K562 (cell line): ENCODE data around the gene ADRA2A. TPM values are rescaled to one million over a fixed set of nuclear protein-coding genes. Genes with fewer than 3 reads are reported as not detected.

Source experiments
- ATAC-seq: fragments of 200-7000 bp; cut with Tn5 transposase; 3 replicates; pipeline ENCODE4 v1.9.1; 2020; ENCODE audit warnings: moderate library complexity
- BruUV-seq: library from RNA; stranded (reverse); fragments of 400-500 nt; replicated peaks from 2 replicates; lab custom pipeline; 2021; lab: Mats Ljungman, UMichigan
- CTCF ChIA-PET: fragments of 300-600 bp; formaldehyde crosslinking; extraction: SDS; loops from one replicate; lab custom pipeline; 2021; ENCODE audit warnings: low intra/inter-chr PET ratio; lab: Yijun Ruan, JAX
- POLR2A ChIA-PET: fragments of 300-600, 350-650 bp; sonication (Branson Sonifier 250); formaldehyde crosslinking; extraction: SDS; loops from one replicate; lab custom pipeline; 2021; ENCODE audit warnings: antibody characterized with exemption, inconsistent platforms; lab: Yijun Ruan, JAX
- DNase-seq, 4 experiments: peaks; one replicate each; pipeline versions ENCODE4 v3.0.0 to v3.0.0-alpha.2; 2011 to 2018; ENCODE audit warnings: low spot score in 3 of 4, mixed read lengths in 3 of 4; ENCODE audit errors: extremely low read depth in 1 of 4
- FAIRE-seq: peaks from 2 replicates; lab custom pipeline; 2011; peaks lifted over from hg19 to GRCh38; lab: Jason Lieb, UNC
- H2AFZ ChIP-seq: 2 replicates; pipeline ENCODE4 v1.6.0; 2011; ENCODE audit warnings: low read depth, low read length, control low read depth, inconsistent platforms
- H3K27ac ChIP-seq: fragments of 200-600 bp; 3 replicates; pipeline ENCODE4 v1.8.0; 2011; ENCODE audit warnings: low read depth, mild to moderate bottlenecking, control low read depth, inconsistent platforms, low read length, moderate library complexity, mixed read lengths; ENCODE audit errors: extremely low read depth
- H3K27me3 ChIP-seq, 2 experiments: fragments of 300-600 bp in 1 of 2; 2 replicates in 1 of 2; 3 replicates in 1 of 2; pipeline versions ENCODE4 v1.6.0 to v1.8.0; 2011; ENCODE audit warnings: inconsistent platforms in 2 of 2, low read length in 2 of 2, mild to moderate bottlenecking in 1 of 2, mixed read lengths in 1 of 2, moderate library complexity in 1 of 2; ENCODE audit not compliant: control insufficient read depth in 2 of 2, insufficient read depth in 2 of 2
- H3K36me3 ChIP-seq: fragments of 300-600 bp; 3 replicates; pipeline ENCODE4 v1.8.0; 2011; ENCODE audit warnings: mild to moderate bottlenecking, low read length, inconsistent platforms; ENCODE audit not compliant: control insufficient read depth, insufficient read depth
- H3K4me1 ChIP-seq, 2 experiments: fragments of 200-600 bp in 1 of 2; replicated peaks in 1 of 2; 2 replicates in 1 of 2; 3 replicates in 1 of 2; pipeline versions ENCODE4 v1.5.1 to v1.8.0; 2011; ENCODE audit warnings: inconsistent platforms in 2 of 2, low read length in 2 of 2, mild to moderate bottlenecking in 1 of 2, mixed read lengths in 1 of 2, moderate library complexity in 1 of 2; ENCODE audit not compliant: control insufficient read depth in 2 of 2, insufficient read depth in 2 of 2
- H3K4me2 ChIP-seq: 2 replicates; pipeline ENCODE4 v1.6.1; 2011; ENCODE audit warnings: low read length, control low read depth, inconsistent platforms, mixed read lengths; ENCODE audit not compliant: insufficient read depth
- H3K4me3 ChIP-seq: fragments of 200-600 bp; sonication (generic), shearing (Covaris generic); 2 replicates; pipeline ENCODE4 v1.5.1; 2016; ENCODE audit warnings: control low read depth, inconsistent platforms
- H3K79me2 ChIP-seq: fragments of 200-600 bp; 3 replicates; pipeline ENCODE4 v1.8.0; 2011; ENCODE audit warnings: low read length, inconsistent platforms; ENCODE audit not compliant: control insufficient read depth, insufficient read depth
- H3K9ac ChIP-seq, 2 experiments: 2 replicates each; pipeline versions ENCODE4 v1.6.0 to v1.6.1; 2011; ENCODE audit warnings: low read depth in 2 of 2, low read length in 2 of 2, control low read depth in 1 of 2, inconsistent platforms in 1 of 2, mild to moderate bottlenecking in 1 of 2, mixed read lengths in 1 of 2; ENCODE audit not compliant: insufficient read depth in 1 of 2
- H3K9me1 ChIP-seq: one replicate; pipeline ENCODE4 v1.6.0; 2011; ENCODE audit warnings: inconsistent platforms, mild to moderate bottlenecking, low read length, moderate library complexity; ENCODE audit not compliant: control insufficient read depth, insufficient read depth
- H3K9me3 ChIP-seq: replicated peaks from 2 replicates; pipeline ENCODE4 v1.5.1; 2011; ENCODE audit warnings: low read depth, low read length, inconsistent platforms; ENCODE audit not compliant: control insufficient read depth, insufficient read depth
- H4K20me1 ChIP-seq: replicated peaks from 2 replicates; pipeline ENCODE4 v1.6.1; 2011; ENCODE audit warnings: low read length, inconsistent platforms, mixed read lengths; ENCODE audit not compliant: control insufficient read depth, insufficient read depth
- CEBPB ChIP-seq: fragments of 450-650 bp; IDR thresholded peaks from 2 replicates; pipeline ENCODE4 v1.6.1; 2016; ENCODE audit warnings: missing genetic modification characterization, missing compliant biosample characterization
- MXI1 ChIP-seq: IDR thresholded peaks from 2 replicates; pipeline ENCODE4 v1.6.1; 2011; ENCODE audit warnings: low read depth, mild to moderate bottlenecking, improper control_type of control experiment, low read length
- NFATC3 ChIP-seq: fragments of 450-650 bp; IDR thresholded peaks from 2 replicates; pipeline ENCODE4 v1.6.1; 2017; ENCODE audit warnings: mild to moderate bottlenecking
- PHB2 ChIP-seq: fragments of 450-650 bp; IDR thresholded peaks from 2 replicates; pipeline ENCODE4 v1.6.1; 2017; ENCODE audit warnings: low read depth
- RBM15 ChIP-seq: fragments of 200-400 bp; formaldehyde crosslinking; IDR thresholded peaks from 2 replicates; pipeline ENCODE4 v1.6.1; 2018; ENCODE audit warnings: mild to moderate bottlenecking, low read length, moderate library complexity; ENCODE audit not compliant: insufficient read depth
- SETDB1 ChIP-seq: IDR thresholded peaks from one replicate; pipeline ENCODE4 v1.6.1; 2012; ENCODE audit warnings: low read length, control low read depth, inconsistent platforms
- USF1 ChIP-seq: sonication (generic); formaldehyde crosslinking; IDR thresholded peaks from 2 replicates; pipeline ENCODE4 v1.9.0; 2022; ENCODE audit warnings: mild to moderate bottlenecking, missing genetic modification reagents
- ZBTB26 ChIP-seq: fragments of 450-650 bp; formaldehyde crosslinking; IDR thresholded peaks from 2 replicates; pipeline ENCODE4 v1.4.0; 2022; ENCODE audit warnings: missing genetic modification characterization
- ZNF311 ChIP-seq: fragments of 250-450 bp; sonication (Bioruptor Pico); IDR thresholded peaks from 2 replicates; pipeline ENCODE4 v1.4.0; 2020; ENCODE audit warnings: mild to moderate bottlenecking, moderate library complexity
- ZNF778 ChIP-seq: fragments of 450-650 bp; formaldehyde crosslinking; IDR thresholded peaks from 2 replicates; pipeline ENCODE4 v1.4.0; 2020; ENCODE audit warnings: mild to moderate bottlenecking, moderate library complexity
- ZNF79 ChIP-seq: fragments of 250-450 bp; sonication (Bioruptor Pico); IDR thresholded peaks from 2 replicates; pipeline ENCODE4 v1.4.0; 2020; ENCODE audit warnings: low read depth, mild to moderate bottlenecking, moderate library complexity
- WGBS: fragments of 100-300 bp; shearing (Covaris generic); methylation state at CpG from one replicate; pipeline ENCODE4 v1.1.6; 2016; ENCODE audit warnings: low coverage, mixed read lengths; ENCODE audit not compliant: insufficient coverage; ENCODE audit errors: missing lambda C conversion rate; 5-methylcytosine and 5-hydroxymethylcytosine counted together
- in situ Hi-C: fragments of 300-500 bp; cut with MboI; formaldehyde crosslinking; loops from 4 replicates; pipeline ENCODE4 v1.15.0; 2018; ENCODE audit warnings: inconsistent platforms, mixed read lengths
- intact Hi-C: fragments of 100-400 bp; cut with micrococcal nuclease; formaldehyde crosslinking; loops from 2 replicates; pipeline ENCODE4 v1.14.2; 2022
- polyA plus RNA-seq, 8 experiments: library from polyadenylated mRNA; depleted of rRNA in 4 of 8; stranded (reverse) in 5 of 8; unstranded in 3 of 8; fragments of >200 nt; fragmentation: Nextera tagmentation in 2 of 8; fragmentation: Illumina TruSeq in 1 of 8; extraction: Ambion mirVana in 2 of 8; extraction: Trizol in 1 of 8; gene quantifications; 2 replicates each; pipeline versions ENCODE4 v1.2.1 to v1.2.3, GENCODE V29; 2011 to 2014; ENCODE audit warnings: inconsistent platforms in 1 of 8, missing spikeins in 1 of 8
- total RNA-seq, 7 experiments: library from RNA; depleted of rRNA in 6 of 7; stranded (reverse); fragments of >200 nt in 6 of 7; fragmentation: Illumina TruSeq in 2 of 7; extraction: Trizol in 2 of 7; gene quantifications; 2 replicates each; pipeline versions ENCODE4 v1.2.1 to v1.2.3, GENCODE V29; 2011 to 2021; ENCODE audit warnings: low replicate concordance in 1 of 7
- TF ChIP-seq, protein P1 (sequence below): fragments of 450-650 bp; IDR thresholded peaks from 2 replicates; pipeline ENCODE4 v1.6.1; 2016; ENCODE audit warnings: antibody characterized with exemption

Gene ADRA2A
- total and polyA plus RNA-seq, 9 of the 15 experiments (the other 6 are each of a cell fraction or from before 2014, with no cell fraction given): not detected

DNA sequence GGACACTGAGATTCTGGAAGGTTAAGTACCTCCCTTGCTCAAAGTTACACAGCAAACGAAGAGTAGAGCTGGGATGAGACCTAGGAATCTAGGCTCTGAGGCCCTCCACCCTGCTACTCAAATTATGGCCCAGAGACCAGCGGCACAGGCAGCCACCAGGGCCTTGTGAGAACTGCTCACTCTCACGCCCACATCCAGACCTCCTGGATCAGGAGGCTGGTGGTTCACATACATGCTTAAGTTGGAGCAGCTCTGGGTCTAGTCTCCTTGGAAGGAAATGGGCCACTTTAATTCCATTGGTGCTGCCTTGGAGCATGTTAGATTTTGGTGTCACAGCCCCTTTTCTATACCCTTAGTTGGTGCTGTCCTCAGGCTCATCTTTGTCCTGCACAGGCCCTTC lies 41.9 kb downstream of the ADRA2A start:
- Histone ChIP-seq H3K9ac (no peak overlapping the region), H3K4me1 (no peaks in the 10 kb centered on the region), H4K20me1 (no peaks in the 10 kb centered on the region), H3K36me3 (no peaks in the 10 kb centered on the region), H3K27me3 (peaks cover 0 to 22% of the 10 kb centered on the region in 2 experiments; a peak in 2 of 5 replicates), H3K27ac (no peak overlapping the region), H2AFZ (no peak overlapping the region), H3K9me1 (no peaks in the 10 kb centered on the region), H3K4me3 (no peak overlapping the region), H3K79me2 (no peaks in the 10 kb centered on the region), H3K9me3 (no peaks in the 10 kb centered on the region), H3K4me2 (no peak overlapping the region)
- DNase-seq: no peak
- intact Hi-C loops: no loop called here
- WGBS: 0% methylated on average over 3 of the region's 3 CpGs
- in situ Hi-C loops: no loop called here
- TF ChIP-seq RBM15: no peak
- ChIA-PET CTCF (no interaction called here), POLR2A (interaction anchor here (1.2 kb wide), 1 partner anchor 17 kb away, joined by 4 read pairs; no protein-coding TSS in a partner anchor)
- BruUV-seq: no TSS peak
- no peak for ATAC-seq
- no peak for FAIRE-seq

GRCh38 chr10:111119637-111120036 lies 42.8 kb downstream of the ADRA2A start:
- Histone ChIP-seq H3K9me3 (no peaks in the 10 kb centered on the region), H3K4me1 (no peaks in the 10 kb centered on the region), H3K9ac (no peak overlapping the region), H3K79me2 (no peaks in the 10 kb centered on the region), H2AFZ (no peak overlapping the region), H3K36me3 (no peaks in the 10 kb centered on the region), H3K4me2 (no peak overlapping the region), H4K20me1 (no peaks in the 10 kb centered on the region), H3K4me3 (no peak overlapping the region), H3K27ac (no peak overlapping the region), H3K9me1 (no peaks in the 10 kb centered on the region), H3K27me3 (peaks cover 0 to 22% of the 10 kb centered on the region in 2 experiments; a peak in 2 of 5 replicates)
- ChIA-PET POLR2A (no interaction called here), CTCF (no interaction called here)
- WGBS: 0% methylated on average over 4 of the region's 4 CpGs
- no peak for DNase-seq
- no peak for ATAC-seq
- in situ Hi-C loops: no loop called here
- no TSS peak for BruUV-seq
- no peak for FAIRE-seq
- intact Hi-C loops: no loop called here
- TF ChIP-seq ZBTB26: no peak
- no peak for TF ChIP-seq ZNF311
- TF ChIP-seq, protein P1, sequence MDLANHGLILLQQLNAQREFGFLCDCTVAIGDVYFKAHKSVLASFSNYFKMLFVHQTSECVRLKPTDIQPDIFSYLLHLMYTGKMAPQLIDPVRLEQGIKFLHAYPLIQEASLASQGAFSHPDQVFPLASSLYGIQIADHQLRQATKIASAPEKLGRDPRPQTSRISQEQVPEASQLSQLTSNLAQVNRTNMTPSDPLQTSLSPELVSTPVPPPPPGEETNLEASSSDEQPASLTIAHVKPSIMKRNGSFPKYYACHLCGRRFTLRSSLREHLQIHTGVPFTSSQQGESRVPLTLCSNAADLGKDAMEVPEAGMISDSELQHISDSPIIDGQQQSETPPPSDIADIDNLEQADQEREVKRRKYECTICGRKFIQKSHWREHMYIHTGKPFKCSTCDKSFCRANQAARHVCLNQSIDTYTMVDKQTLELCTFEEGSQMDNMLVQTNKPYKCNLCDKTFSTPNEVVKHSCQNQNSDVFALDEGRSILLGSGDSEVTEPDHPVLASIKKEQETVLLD: no peak
- TF ChIP-seq MXI1: no peak
- TF ChIP-seq ZNF778 (CRISPR knock-in tag): no peak
- TF ChIP-seq NFATC3: no peak
- no peak for TF ChIP-seq ZNF79 (CRISPR knock-in tag)
- no peak for TF ChIP-seq CEBPB
- no peak for TF ChIP-seq USF1 (CRISPR knock-in tag)
- no peak for TF ChIP-seq SETDB1
- no peak for TF ChIP-seq PHB2
